GM19351 (cell line): ENCODE results near the gene PFKFB2.

Source experiments
- ATAC-seq: cut with Tn5 transposase; IDR thresholded peaks from one replicate; pipeline ENCODE4 v1.9.1; 2021; ENCODE audit warnings: mild to moderate bottlenecking, moderate library complexity; ENCODE audit not compliant: unreplicated experiment

PFKFB2 gene

GRCh38 chr1:207088161-207088560, 35.1 kb downstream of the PFKFB2 start:
- ATAC-seq: no peak

- ATAC-seq: no peak
These were observed 35.9 kb downstream of the PFKFB2 start, which contains the start of gene C4BPB for GRCh38 chr1:207088701-207089626. Gene C4BPB, plus strand, starts transcription at chr1:207088860. Its CDS starts 672 bp downstream, at chr1:207089532.

- no peak for ATAC-seq
These were observed 36.7 kb downstream of the PFKFB2 start for GRCh38 chr1:207089627-207090355.

GRCh38 chr1:207091200-207091908, 38.3 kb downstream of the PFKFB2 start:
- ATAC-seq: no peak

GRCh38 chr1:207093944-207094343, 40.9 kb downstream of the PFKFB2 start:
- no peak for ATAC-seq

GRCh38 chr1:207097871-207098324, 44.8 kb downstream of the PFKFB2 start:
- ATAC-seq: peak; percentile 95

GRCh38 chr1:207101720-207102119, 48.6 kb downstream of the PFKFB2 start:
- ATAC-seq: no peak

- no peak for ATAC-seq
These were observed 49.1 kb downstream of the PFKFB2 start for GRCh38 chr1:207102146-207102545.

- no peak for ATAC-seq
These were observed 49.6 kb downstream of the PFKFB2 start for GRCh38 chr1:207102659-207103058.

GRCh38 chr1:207103892-207104373, 50.9 kb downstream of the PFKFB2 start, which contains the start of gene C4BPA:
Gene C4BPA, plus strand, starts transcription at chr1:207104233. Its CDS starts 8,793 bp downstream, at chr1:207113026.
- ATAC-seq: no peak

GRCh38 chr1:207109004-207109403, 55.9 kb downstream of the PFKFB2 start:
- ATAC-seq: no peak

GRCh38 chr1:207112616-207113296, 59.7 kb downstream of the PFKFB2 start:
- no peak for ATAC-seq

GRCh38 chr1:207115269-207115668, 62.2 kb downstream of the PFKFB2 start:
- ATAC-seq: no peak

- ATAC-seq: no peak
These were observed 71.3 kb downstream of the PFKFB2 start for GRCh38 chr1:207124389-207124788.

- ATAC-seq: no peak
These were observed 75.4 kb downstream of the PFKFB2 start for GRCh38 chr1:207128336-207128921.

GRCh38 chr1:207129053-207129452, 76.0 kb downstream of the PFKFB2 start:
- ATAC-seq: no peak
